HG03378 (cell line): Measurements from ENCODE around the gene NRCAM.

Experiments
- ATAC-seq: cut with Tn5 transposase; IDR thresholded peaks from one replicate; pipeline ENCODE4 v1.9.1; 2021; ENCODE audit warnings: mild to moderate bottlenecking, moderate library complexity; ENCODE audit not compliant: unreplicated experiment

Gene NRCAM

GRCh38 chr7:108313086-108313485 lies 143.2 kb downstream of the NRCAM start:
- no peak for ATAC-seq

GRCh38 chr7:108311446-108312168 lies 144.6 kb downstream of the NRCAM start:
- peak; percentile 76 for ATAC-seq

GRCh38 chr7:108310351-108310750 lies 145.9 kb downstream of the NRCAM start:
- no peak for ATAC-seq

GRCh38 chr7:108308903-108309302 lies 147.3 kb downstream of the NRCAM start:
- peak; percentile 68 for ATAC-seq

GRCh38 chr7:108308276-108308675 lies 148.0 kb downstream of the NRCAM start:
- no peak for ATAC-seq

- ATAC-seq: no peak
Measured at GRCh38 chr7:108307595-108307994, 148.6 kb downstream of the NRCAM start.

- ATAC-seq: no peak
Measured at GRCh38 chr7:108307194-108307593, 149.0 kb downstream of the NRCAM start.

- no peak for ATAC-seq
Measured at GRCh38 chr7:108303332-108303731, 152.9 kb downstream of the NRCAM start.

- no peak for ATAC-seq
Measured at GRCh38 chr7:108301387-108301786, 154.8 kb downstream of the NRCAM start.

- ATAC-seq: no peak
Measured at GRCh38 chr7:108299251-108299973, 156.8 kb downstream of the NRCAM start.

GRCh38 chr7:108296911-108297310 lies 159.3 kb downstream of the NRCAM start:
- ATAC-seq: no peak

GRCh38 chr7:108294595-108294994 lies 161.6 kb downstream of the NRCAM start:
- ATAC-seq: peak; percentile 98

- no peak for ATAC-seq
Measured at GRCh38 chr7:108293149-108293612, 163.1 kb downstream of the NRCAM start.

GRCh38 chr7:108292541-108292940 lies 163.7 kb downstream of the NRCAM start:
- no peak for ATAC-seq

- no peak for ATAC-seq
Measured at GRCh38 chr7:108291791-108292440, 164.3 kb downstream of the NRCAM start.

- ATAC-seq: no peak
Measured at GRCh38 chr7:108291152-108291508, 165.1 kb downstream of the NRCAM start.

GRCh38 chr7:108290459-108291151 lies 165.6 kb downstream of the NRCAM start:
- no peak for ATAC-seq

- ATAC-seq: no peak
Measured at GRCh38 chr7:108289852-108290251, 166.4 kb downstream of the NRCAM start.

- ATAC-seq: no peak
Measured at GRCh38 chr7:108287857-108288256, 168.4 kb downstream of the NRCAM start.

- ATAC-seq: no peak
Measured at GRCh38 chr7:108286290-108286904, 169.8 kb downstream of the NRCAM start.

- no peak for ATAC-seq
Measured at GRCh38 chr7:108285778-108286177, 170.5 kb downstream of the NRCAM start.
